ENCODE measurements around the gene LRRTM4.

LRRTM4 gene

DNA sequence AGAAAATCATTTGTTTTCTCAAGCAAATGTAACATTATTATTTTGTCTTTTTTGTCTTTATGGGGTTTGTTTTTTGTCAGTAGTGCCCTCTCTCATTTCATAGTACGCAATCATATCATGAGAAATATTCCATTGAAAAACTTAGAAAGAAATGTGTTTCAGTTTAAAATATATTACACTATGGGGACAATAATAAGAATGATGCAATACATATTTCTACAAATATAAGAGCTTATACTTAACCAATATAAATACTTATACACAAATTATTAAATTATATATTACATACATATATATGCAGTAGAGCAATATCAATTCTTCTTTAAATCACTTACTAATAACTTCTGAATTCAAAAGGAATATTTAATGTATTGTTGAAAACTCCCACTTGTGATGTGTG is 13.7 kb downstream of the LRRTM4 start:
- Mint-ChIP-seq H3K4me3 (no peak overlapping the region), H3K9me3 (no peaks in the 10 kb centered on the region), H3K27me3 (no peaks in the 10 kb centered on the region), H3K4me1 (ENCODE audit: low read depth) (no peaks in the 10 kb centered on the region), H3K36me3 (ENCODE audit: low read depth) (no peaks in the 10 kb centered on the region), H3K27ac (no peak overlapping the region)

GRCh38 chr2:77507657-77508056 is 14.5 kb downstream of the LRRTM4 start:
- H3K4me1 Mint-ChIP-seq (ENCODE audit: low read depth): no peaks in the 10 kb centered on the region
- no peaks in the 10 kb centered on the region for H3K27me3 Mint-ChIP-seq
- H3K9me3 Mint-ChIP-seq: no peaks in the 10 kb centered on the region
- no peak overlapping the region for H3K4me3 Mint-ChIP-seq
- H3K36me3 Mint-ChIP-seq (ENCODE audit: low read depth): no peaks in the 10 kb centered on the region
- no peak overlapping the region for H3K27ac Mint-ChIP-seq

- Mint-ChIP-seq H3K27ac (no peak overlapping the region), H3K27me3 (no peaks in the 10 kb centered on the region), H3K4me1 (ENCODE audit: low read depth) (no peaks in the 10 kb centered on the region), H3K4me3 (no peak overlapping the region), H3K36me3 (ENCODE audit: low read depth) (no peaks in the 10 kb centered on the region), H3K9me3 (peaks cover 3% of the 10 kb centered on the region)
Measured at GRCh38 chr2:77488141-77488540, 34.0 kb downstream of the LRRTM4 start.

DNA sequence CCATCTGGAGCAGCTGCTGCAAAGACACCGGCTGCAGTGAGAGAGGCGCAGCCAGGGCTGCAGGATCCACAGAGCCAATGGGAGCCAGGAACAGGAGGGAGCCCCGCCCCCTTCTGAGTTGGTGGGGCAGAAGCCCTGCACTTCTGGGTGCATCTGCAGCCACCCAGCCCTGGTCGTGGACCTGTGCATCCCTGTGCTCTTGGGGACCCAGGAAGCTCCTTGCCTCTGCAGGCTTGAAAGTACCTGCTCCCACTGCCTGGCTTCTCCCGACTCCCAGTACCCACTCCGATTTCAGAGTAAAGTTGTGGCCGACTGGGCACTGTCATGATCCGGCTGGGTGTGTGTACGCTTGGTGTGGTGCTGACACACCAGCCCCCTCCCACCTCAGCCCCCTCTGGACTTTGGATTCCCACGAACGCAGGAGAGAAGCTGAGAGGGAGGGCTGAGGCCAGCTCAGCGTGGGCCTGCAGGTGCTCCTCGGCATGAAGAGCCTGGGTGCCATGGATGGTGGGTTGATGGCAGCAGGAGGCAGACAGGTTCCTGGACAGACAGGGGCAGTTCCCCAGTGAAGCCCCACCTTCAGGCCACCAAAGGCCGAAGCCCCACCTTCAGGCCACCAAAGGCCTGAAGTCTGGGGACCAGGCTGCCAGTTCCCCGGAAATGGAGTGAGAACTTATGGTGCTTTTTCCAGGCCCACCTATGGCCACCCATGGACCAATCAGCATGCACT is 34.9 kb downstream of the LRRTM4 start:
- Mint-ChIP-seq H3K27ac (no peak overlapping the region), H3K4me3 (no peak overlapping the region), H3K4me1 (ENCODE audit: low read depth) (no peaks in the 10 kb centered on the region), H3K27me3 (no peaks in the 10 kb centered on the region), H3K36me3 (ENCODE audit: low read depth) (no peaks in the 10 kb centered on the region), H3K9me3 (peaks cover 4% of the 10 kb centered on the region)

- Mint-ChIP-seq H3K4me1 (ENCODE audit: low read depth) (no peaks in the 10 kb centered on the region), H3K27ac (no peak overlapping the region), H3K36me3 (ENCODE audit: low read depth) (no peaks in the 10 kb centered on the region), H3K9me3 (peaks cover 16% of the 10 kb centered on the region), H3K4me3 (no peak overlapping the region), H3K27me3 (no peaks in the 10 kb centered on the region)
Measured at GRCh38 chr2:77484026-77484425, 38.1 kb downstream of the LRRTM4 start.

GRCh38 chr2:77479895-77480294 is 42.3 kb downstream of the LRRTM4 start:
- Mint-ChIP-seq H3K9me3 (peaks cover 18% of the 10 kb centered on the region), H3K4me1 (ENCODE audit: low read depth) (no peaks in the 10 kb centered on the region)

DNA sequence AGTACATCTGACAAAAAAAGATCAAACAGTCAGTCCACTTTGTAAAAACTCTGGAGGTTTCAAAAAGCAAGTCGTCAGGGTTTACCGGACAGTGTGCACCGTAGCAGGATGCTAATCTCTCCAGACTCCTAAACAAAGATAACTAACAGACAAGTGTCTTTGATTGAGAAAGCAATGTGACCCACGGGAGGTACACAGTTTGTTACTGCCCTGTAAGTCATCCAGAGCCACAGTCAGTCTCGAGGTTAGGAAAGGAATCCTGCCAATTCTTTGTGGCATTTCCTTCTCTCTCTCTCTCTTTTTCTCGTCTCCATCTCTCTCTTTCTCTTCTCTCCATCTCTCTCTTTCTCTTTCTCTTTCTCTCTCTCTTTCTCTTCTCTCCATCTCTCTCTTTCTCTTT is 42.8 kb downstream of the LRRTM4 start:
- no peaks in the 10 kb centered on the region for H3K27me3 Mint-ChIP-seq
- H3K9me3 Mint-ChIP-seq: peaks cover 20% of the 10 kb centered on the region
- H3K27ac Mint-ChIP-seq: no peak overlapping the region
- H3K4me3 Mint-ChIP-seq: no peak overlapping the region
- no peaks in the 10 kb centered on the region for H3K4me1 Mint-ChIP-seq (ENCODE audit: low read depth)
- H3K36me3 Mint-ChIP-seq (ENCODE audit: low read depth): no peaks in the 10 kb centered on the region

More at GRCh38 chr2:77479895-77480294, 42.3 kb downstream of the LRRTM4 start:
- Mint-ChIP-seq H3K4me3 (no peak overlapping the region), H3K27ac (no peak overlapping the region), H3K27me3 (no peaks in the 10 kb centered on the region), H3K36me3 (ENCODE audit: low read depth) (no peaks in the 10 kb centered on the region)

DNA sequence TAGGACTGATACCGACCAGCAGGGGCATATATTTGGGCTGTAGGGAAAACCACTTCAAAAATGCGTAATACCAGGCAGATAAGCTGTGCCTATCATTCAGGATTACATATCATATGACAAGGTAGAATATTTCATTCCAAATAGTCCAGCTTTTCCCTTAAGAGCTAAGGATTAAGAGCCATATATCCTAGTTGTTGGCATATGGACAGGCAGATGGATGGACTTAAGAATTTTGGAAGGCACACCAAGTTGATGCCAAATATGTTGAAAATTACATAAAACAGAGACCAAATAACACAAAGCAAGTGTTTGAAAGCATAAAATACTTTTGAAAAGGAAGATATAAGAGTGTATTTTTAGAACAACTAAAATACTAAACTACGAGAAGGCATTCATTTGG is 52.1 kb downstream of the LRRTM4 start:
- Mint-ChIP-seq H3K27me3 (no peaks in the 10 kb centered on the region), H3K4me1 (ENCODE audit: low read depth) (no peaks in the 10 kb centered on the region), H3K27ac (no peak overlapping the region), H3K36me3 (ENCODE audit: low read depth) (no peaks in the 10 kb centered on the region), H3K4me3 (no peak overlapping the region), H3K9me3 (peaks cover 12% of the 10 kb centered on the region)

GRCh38 chr2:77469106-77469505 is 53.1 kb downstream of the LRRTM4 start:
- Mint-ChIP-seq H3K4me3 (no peak overlapping the region), H3K9me3 (peaks cover 8% of the 10 kb centered on the region), H3K27ac (no peak overlapping the region), H3K27me3 (no peaks in the 10 kb centered on the region), H3K4me1 (ENCODE audit: low read depth) (no peaks in the 10 kb centered on the region), H3K36me3 (ENCODE audit: low read depth) (no peaks in the 10 kb centered on the region)

DNA sequence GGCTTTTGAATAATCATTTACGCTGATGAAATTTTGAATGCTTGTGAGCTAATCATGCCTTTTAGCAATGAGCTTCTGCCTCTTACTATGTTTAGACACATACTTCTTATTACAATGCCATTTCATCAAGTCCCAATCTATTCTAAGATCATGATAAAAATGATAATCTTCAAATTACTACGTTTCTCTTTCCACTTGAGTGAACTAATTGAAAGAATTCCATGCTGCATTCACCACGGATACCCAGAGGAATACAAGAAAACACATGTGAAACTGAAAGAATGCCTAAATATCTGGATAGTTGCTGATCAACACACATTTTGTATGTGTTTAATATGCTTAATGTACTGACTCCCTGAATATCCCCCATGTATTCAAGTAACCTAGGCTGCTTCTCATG is 62.3 kb downstream of the LRRTM4 start:
- H3K36me3 Mint-ChIP-seq (ENCODE audit: low read depth): no peaks in the 10 kb centered on the region
- H3K4me1 Mint-ChIP-seq (ENCODE audit: low read depth): no peaks in the 10 kb centered on the region
- H3K9me3 Mint-ChIP-seq: peaks cover 16% of the 10 kb centered on the region
- no peaks in the 10 kb centered on the region for H3K27me3 Mint-ChIP-seq
- no peak overlapping the region for H3K4me3 Mint-ChIP-seq
- H3K27ac Mint-ChIP-seq: no peak overlapping the region

- H3K9me3 Mint-ChIP-seq: peaks cover 11% of the 10 kb centered on the region
Measured at GRCh38 chr2:77458216-77458615, 64.0 kb downstream of the LRRTM4 start.

GRCh38 chr2:77457665-77458064 is 64.5 kb downstream of the LRRTM4 start:
- Mint-ChIP-seq H3K4me1 (ENCODE audit: low read depth) (no peaks in the 10 kb centered on the region), H3K27me3 (no peaks in the 10 kb centered on the region), H3K9me3 (peaks cover 11% of the 10 kb centered on the region), H3K36me3 (ENCODE audit: low read depth) (no peaks in the 10 kb centered on the region), H3K27ac (no peak overlapping the region), H3K4me3 (no peak overlapping the region)

More at GRCh38 chr2:77458216-77458615, 64.0 kb downstream of the LRRTM4 start:
- Mint-ChIP-seq H3K27ac (no peak overlapping the region), H3K36me3 (ENCODE audit: low read depth) (no peaks in the 10 kb centered on the region), H3K4me3 (no peak overlapping the region), H3K27me3 (no peaks in the 10 kb centered on the region), H3K4me1 (ENCODE audit: low read depth) (no peaks in the 10 kb centered on the region)

- Mint-ChIP-seq H3K27me3 (no peaks in the 10 kb centered on the region), H3K4me3 (no peak overlapping the region), H3K27ac (no peak overlapping the region), H3K36me3 (ENCODE audit: low read depth) (no peaks in the 10 kb centered on the region), H3K9me3 (peaks cover 9% of the 10 kb centered on the region), H3K4me1 (ENCODE audit: low read depth) (no peaks in the 10 kb centered on the region)
Measured at GRCh38 chr2:77443076-77443475, 79.1 kb downstream of the LRRTM4 start.

GRCh38 chr2:77434880-77435279 is 87.3 kb downstream of the LRRTM4 start:
- Mint-ChIP-seq H3K27me3 (no peaks in the 10 kb centered on the region), H3K36me3 (ENCODE audit: low read depth) (no peaks in the 10 kb centered on the region), H3K4me3 (no peak overlapping the region), H3K4me1 (ENCODE audit: low read depth) (no peaks in the 10 kb centered on the region), H3K9me3 (no peaks in the 10 kb centered on the region), H3K27ac (no peak overlapping the region)

DNA sequence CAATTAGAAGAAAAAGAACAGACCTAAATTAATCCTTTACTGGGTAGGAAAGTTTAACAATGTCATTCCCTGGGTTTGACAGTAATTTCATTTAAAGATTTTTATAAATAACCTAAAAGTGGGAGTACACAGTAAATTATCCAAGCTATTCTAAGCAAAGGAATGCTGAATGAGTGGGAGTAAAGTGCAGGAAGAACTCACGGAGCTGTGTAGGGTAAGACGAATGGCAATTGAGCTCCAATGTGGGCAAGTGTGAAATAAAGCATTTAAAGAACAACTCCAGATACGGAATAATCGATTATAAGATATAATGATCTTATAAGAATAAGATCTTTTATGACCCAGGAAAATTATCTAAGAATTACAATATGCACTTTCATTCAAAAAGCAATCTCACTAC is 93.2 kb downstream of the LRRTM4 start:
- Mint-ChIP-seq H3K27me3 (no peaks in the 10 kb centered on the region), H3K9me3 (peaks cover 13% of the 10 kb centered on the region), H3K4me1 (ENCODE audit: low read depth) (no peaks in the 10 kb centered on the region)

GRCh38 chr2:77421971-77422370 is 100.2 kb downstream of the LRRTM4 start:
- Mint-ChIP-seq H3K27ac (no peak overlapping the region), H3K4me3 (no peak overlapping the region), H3K9me3 (peaks cover 9% of the 10 kb centered on the region), H3K36me3 (ENCODE audit: low read depth) (no peaks in the 10 kb centered on the region), H3K4me1 (ENCODE audit: low read depth) (no peaks in the 10 kb centered on the region), H3K27me3 (no peaks in the 10 kb centered on the region)

More for the DNA sequence above, 93.2 kb downstream of the LRRTM4 start:
- no peaks in the 10 kb centered on the region for H3K36me3 Mint-ChIP-seq (ENCODE audit: low read depth)
- no peak overlapping the region for H3K27ac Mint-ChIP-seq
- H3K4me3 Mint-ChIP-seq: no peak overlapping the region
